Heart left ventricle (tissue), 16 donors: ENCODE measurements around the gene PTPN3. TPM values are rescaled to one million over a fixed set of nuclear protein-coding genes. Genes with fewer than 3 reads are reported as not detected.

ENCODE experiments used
- ATAC-seq, 4 donors: fragments of 200-7000 bp; cut with Tn5 transposase; one replicate each; pipeline ENCODE4 v1.9.1; 2020 to 2022; ENCODE audit warnings: moderate library complexity in 4 of 4, mild to moderate bottlenecking in 3 of 4, moderate number of reproducible peaks in 1 of 4
- DNase-seq, 5 donors: peaks; one replicate each; pipeline ENCODE4 v3.0.0-alpha.2; 2020
- H3K27ac ChIP-seq, 12 donors: fragments of 200-600 bp; sonication (generic) in 4 of 12; one replicate each; pipeline versions ENCODE4 v1.5.0 to v1.8.0; 2016 to 2022; ENCODE audit warnings: mild to moderate bottlenecking in 2 of 12
- H3K27me3 ChIP-seq, 9 donors: fragments of 200-600 bp; sonication (generic) in 2 of 9; one replicate each; pipeline versions ENCODE4 v1.5.1 to v1.8.0; 2016 to 2022; ENCODE audit warnings: mild to moderate bottlenecking in 3 of 9
- H3K36me3 ChIP-seq, 9 donors: fragments of 200-600 bp; sonication (generic) in 2 of 9; one replicate each; pipeline versions ENCODE4 v1.5.0 to v1.8.0; 2018 to 2022; ENCODE audit warnings: mild to moderate bottlenecking in 2 of 9
- H3K4me1 ChIP-seq, 12 donors: fragments of 200-600 bp; sonication (generic) in 4 of 12; one replicate each; pipeline versions ENCODE4 v1.5.0 to v1.8.0; 2016 to 2022; ENCODE audit warnings: mild to moderate bottlenecking in 3 of 12
- H3K4me3 ChIP-seq, 12 donors: fragments of 200-600 bp; sonication (generic) in 4 of 12; one replicate each; pipeline versions ENCODE4 v1.5.0 to v1.8.0; 2017 to 2022; ENCODE audit warnings: mild to moderate bottlenecking in 9 of 12, moderate library complexity in 4 of 12
- H3K9me3 ChIP-seq, 12 donors: fragments of 200-600 bp; sonication (generic) in 4 of 12; one replicate each; pipeline versions ENCODE4 v1.5.0 to v1.8.0; 2016 to 2022; ENCODE audit warnings: mild to moderate bottlenecking in 1 of 12
- CTCF ChIP-seq, 12 donors: fragments of 200-600 bp; sonication (generic) in 4 of 12; IDR thresholded peaks; one replicate each; pipeline versions ENCODE4 v1.5.0 to v1.8.0; 2018 to 2022; ENCODE audit warnings: antibody characterized with exemption in 12 of 12, mild to moderate bottlenecking in 5 of 12
- POLR2A ChIP-seq, 2 donors: fragments of 450-650 bp; IDR thresholded peaks; one replicate each; pipeline ENCODE4 v1.6.1; 2017; ENCODE audit warnings: antibody characterized with exemption in 2 of 2, mild to moderate bottlenecking in 2 of 2, moderate library complexity in 2 of 2
- WGBS, 4 donors: extraction: QIAGEN DNeasy Blood & Tissue Kit in 2 of 4; methylation state at CpG; one replicate each; pipeline versions ENCODE4 v1.1.5 to v1.1.7; 2013 to 2018; 5-methylcytosine and 5-hydroxymethylcytosine counted together
- intact Hi-C, 10 donors: fragments of 100-400 bp; cut with DNase I; formaldehyde crosslinking; loops; one replicate each; pipeline versions ENCODE4 v1.11.1 to v1.14.2; 2022
- polyA plus RNA-seq, 2 donors: library from polyadenylated mRNA; stranded (reverse); fragments of 200-250 nt; gene quantifications; one replicate each; pipeline ENCODE4 v1.2.3, GENCODE V29; 2013
- total RNA-seq, 9 donors: library from RNA; depleted of rRNA in 2 of 9; stranded (reverse); fragments of >200 nt in 2 of 9; fragmentation: NEBNext Ultra II Directional in 3 of 9; extraction: Animal tissue kit (Norgen Biotek cat#: 25700) in 3 of 9; gene quantifications; one replicate each; pipeline versions ENCODE4 v1.1.0 to v1.2.4, GENCODE V29; 2016 to 2023
- donor health status: ischemic (EF 13 %, LVEDD 7.1; RV severe dilation, severe dysfunction).
- donor health status: healthy with polysubstance abuse.
- donor health status: DM: no; HTN: yes; CAD: no.
- donor health status: DM: no; HTN: no; CAD: no.
- donor health status: ischemic (EF 25% LVEDD 6.9; RV normal size, moderate dysfunction).
- donor health status: ischemic (EF 25% LVEDD 5.7; RV mildly dilated, moderate dysfunction).
- donor health status: healthy.
- donor health status: DM: yes; HTN: yes; CAD: no.
- donor health status: ischemic (EF 35%, LVEDD 5.7; RV mildly dilated, moderate dysfunction).
- donor health status: nonischemic (EF 11% LVEDD 7.7; RV severe dilation, severe dysfunction).
- donor health status: DM: yes; HTN: yes; CAD: no.
- donor health status: PGD.
- donor health status: ischemic (EF 29% LVEDD 5.4; RV normal size, mild dysfunction).
- donor health status: nonischemic (EF 23%, LVEDD 6.1; RV moderate dilation, normal function).

PTPN3 gene
- total and polyA plus RNA-seq, 11 donors = 6.9 to 77.0 (median 51.7) TPM

GRCh38 chr9:109499093-109499630 lies 1.1 kb upstream of the PTPN3 start:
- H3K9me3 ChIP-seq = no peaks in the 10 kb centered on the region
- no peak for ATAC-seq
- intact Hi-C loops = no loop called here
- H3K27me3 ChIP-seq = peaks cover 0 to 58% (median 5%) of the 10 kb centered on the region in 9 donors
- no peak for DNase-seq
- no peak overlapping the region for H3K27ac ChIP-seq
- peaks cover 0 to 20% (median 6%) of the 10 kb centered on the region in 12 donors for H3K4me1 ChIP-seq
- peak overlapping the region in 11 of 12 donors; percentile 22 to 61 (median 47) for H3K4me3 ChIP-seq
- TF ChIP-seq POLR2A (IDR thresholded peaks at IDR 0.05) (no peak), CTCF (IDR thresholded peaks at IDR 0.05) (no peak)
- WGBS, 4 donors = 18 to 25% (median 20%) methylated on average over 12 of the region's 12 CpGs
- no peaks in the 10 kb centered on the region for H3K36me3 ChIP-seq

- ATAC-seq = no peak
- WGBS, 4 donors = 6 to 12% (median 9%) methylated on average over 36 to 82 of the region's 82 CpGs
- Histone ChIP-seq H3K4me3 (peak overlapping the region in 11 of 12 donors; percentile 30 to 67 (median 53)), H3K9me3 (no peaks in the 10 kb centered on the region), H3K36me3 (no peaks in the 10 kb centered on the region), H3K27ac (no peak overlapping the region), H3K4me1 (peaks cover 0 to 20% (median 6%) of the 10 kb centered on the region in 12 donors), H3K27me3 (peaks cover 0 to 58% (median 5%) of the 10 kb centered on the region in 9 donors)
- TF ChIP-seq CTCF (IDR thresholded peaks at IDR 0.05) = no peak
- no peak for TF ChIP-seq POLR2A (IDR thresholded peaks at IDR 0.05)
- intact Hi-C loops = no loop called here
- no peak for DNase-seq
Observed at GRCh38 chr9:109497226-109498153, 617 bp downstream of the PTPN3 start.

GRCh38 chr9:109496841-109497225 lies 1.3 kb downstream of the PTPN3 start:
- ATAC-seq = no peak
- Histone ChIP-seq H3K4me1 (peaks cover 0 to 20% (median 6%) of the 10 kb centered on the region in 12 donors), H3K4me3 (peak overlapping the region in 4 of 12 donors; percentile 52 to 67 (median 59)), H3K9me3 (no peaks in the 10 kb centered on the region), H3K36me3 (no peaks in the 10 kb centered on the region), H3K27me3 (peaks cover 0 to 58% (median 5%) of the 10 kb centered on the region in 9 donors), H3K27ac (no peak overlapping the region)
- intact Hi-C loops = no loop called here
- no peak for TF ChIP-seq POLR2A (IDR thresholded peaks at IDR 0.05)
- TF ChIP-seq CTCF (IDR thresholded peaks at IDR 0.05) = no peak
- WGBS, 4 donors = 87 to 93% (median 90%) methylated on average over 4 of the region's 4 CpGs
- no peak for DNase-seq

- Histone ChIP-seq H3K27ac (no peak overlapping the region), H3K27me3 (peaks cover 0 to 52% (median 5%) of the 10 kb centered on the region in 9 donors), H3K9me3 (no peaks in the 10 kb centered on the region), H3K36me3 (no peaks in the 10 kb centered on the region), H3K4me1 (peaks cover 0 to 20% (median 6%) of the 10 kb centered on the region in 12 donors), H3K4me3 (no peak overlapping the region)
- WGBS, 4 donors = 92 to 99% (median 95%) methylated on average over 3 of the region's 3 CpGs
- DNase-seq = no peak
- no peak for TF ChIP-seq POLR2A (IDR thresholded peaks at IDR 0.05)
- no peak for TF ChIP-seq CTCF (IDR thresholded peaks at IDR 0.05)
- intact Hi-C loops = no loop called here
- no peak for ATAC-seq
Observed at GRCh38 chr9:109496218-109496617, 1.9 kb downstream of the PTPN3 start.
